Measurements from ENCODE around the gene KLRD1. TPM values are rescaled to one million over a fixed set of nuclear protein-coding genes. Genes with fewer than 3 reads are reported as not detected.
"Not testable (repeated sequence)": the region's sequence is repeated elsewhere in the genome, so short reads cannot be mapped to it uniquely, and the experiment has no call there.

KLRD1 gene
- total RNA-seq, 2 experiments from 2014 or later = 0.22 to 0.26 TPM

DNA sequence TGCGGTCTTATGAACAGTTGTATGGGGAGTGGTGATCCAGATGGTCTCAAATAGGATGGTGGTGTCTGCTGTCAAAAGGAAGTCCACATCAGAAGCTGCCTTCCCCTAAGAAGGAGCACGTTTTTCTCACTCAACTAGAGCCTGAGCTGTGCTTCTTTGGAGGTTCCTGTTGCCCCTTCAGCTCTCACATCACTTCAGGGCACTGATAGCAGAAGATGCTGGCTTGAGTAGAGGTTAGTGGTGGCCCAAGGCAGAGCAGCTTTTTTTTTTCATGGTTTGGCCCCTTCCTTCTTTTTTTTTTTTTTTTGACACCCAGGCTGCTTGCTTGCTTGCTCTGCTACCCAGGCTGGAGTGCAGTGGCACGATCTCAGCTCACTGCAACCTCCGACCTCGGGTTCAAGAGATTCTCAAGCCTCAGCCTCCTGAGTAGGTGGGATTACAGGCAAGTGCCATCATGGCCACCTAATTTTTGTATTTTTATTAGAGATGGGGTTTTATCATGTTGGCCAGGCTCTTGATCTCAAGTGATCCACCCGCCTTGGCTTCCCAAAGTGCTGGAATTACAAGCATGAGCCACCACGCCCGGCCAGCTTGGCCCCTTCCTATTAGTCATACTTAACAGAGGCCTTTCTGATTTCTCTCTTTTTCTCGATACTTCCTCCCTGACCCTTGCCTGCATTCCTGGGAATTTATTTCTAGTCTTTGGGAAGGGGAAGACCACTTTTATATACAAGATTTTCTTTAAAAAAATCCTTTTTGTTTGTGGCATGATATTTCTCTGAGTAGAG is 31.6 kb downstream of the KLRD1 start:
- no peak for DNase-seq
- H3K27me3 Mint-ChIP-seq = peaks cover 2% of the 10 kb centered on the region
- CTCF ChIA-PET = no interaction called here
- no peak overlapping the region for H3K4me3 Mint-ChIP-seq
- H3K9me3 Mint-ChIP-seq = no peaks in the 10 kb centered on the region
- no peaks in the 10 kb centered on the region for H3K36me3 Mint-ChIP-seq
- POLR2A ChIA-PET = no interaction called here
- H3K27ac Mint-ChIP-seq = no peak overlapping the region
- intact Hi-C loops (cut with micrococcal nuclease) = no loop called here
- H3K4me1 Mint-ChIP-seq (ENCODE audit: low read depth) = peaks cover 2% of the 10 kb centered on the region

DNA sequence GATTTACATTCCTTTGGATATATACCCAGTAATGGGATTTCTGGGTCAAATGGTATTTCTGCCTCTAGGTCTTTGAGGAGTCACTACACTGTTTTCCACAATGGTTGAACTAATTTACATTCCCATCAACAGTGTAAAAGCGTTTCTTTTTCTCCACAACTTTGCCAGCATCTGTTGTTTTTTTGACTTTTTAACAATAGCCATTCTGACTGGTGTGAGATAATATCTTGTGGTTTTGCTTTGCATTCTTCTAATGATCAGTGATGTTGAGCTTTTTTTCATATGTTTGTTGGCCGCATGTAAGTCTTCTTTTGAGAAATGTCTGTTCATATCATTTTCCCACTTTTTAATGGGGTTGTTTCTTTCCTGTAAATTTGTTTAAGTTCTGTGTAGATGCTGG is 33.3 kb downstream of the KLRD1 start:
- H3K36me3 Mint-ChIP-seq; CTCF ChIA-PET; H3K27ac Mint-ChIP-seq; DNase-seq; intact Hi-C loops (cut with micrococcal nuclease); H3K9me3 Mint-ChIP-seq; H3K27me3 Mint-ChIP-seq; H3K4me3 Mint-ChIP-seq; H3K4me1 Mint-ChIP-seq (ENCODE audit: low read depth); POLR2A ChIA-PET: not testable (repeated sequence)

DNA sequence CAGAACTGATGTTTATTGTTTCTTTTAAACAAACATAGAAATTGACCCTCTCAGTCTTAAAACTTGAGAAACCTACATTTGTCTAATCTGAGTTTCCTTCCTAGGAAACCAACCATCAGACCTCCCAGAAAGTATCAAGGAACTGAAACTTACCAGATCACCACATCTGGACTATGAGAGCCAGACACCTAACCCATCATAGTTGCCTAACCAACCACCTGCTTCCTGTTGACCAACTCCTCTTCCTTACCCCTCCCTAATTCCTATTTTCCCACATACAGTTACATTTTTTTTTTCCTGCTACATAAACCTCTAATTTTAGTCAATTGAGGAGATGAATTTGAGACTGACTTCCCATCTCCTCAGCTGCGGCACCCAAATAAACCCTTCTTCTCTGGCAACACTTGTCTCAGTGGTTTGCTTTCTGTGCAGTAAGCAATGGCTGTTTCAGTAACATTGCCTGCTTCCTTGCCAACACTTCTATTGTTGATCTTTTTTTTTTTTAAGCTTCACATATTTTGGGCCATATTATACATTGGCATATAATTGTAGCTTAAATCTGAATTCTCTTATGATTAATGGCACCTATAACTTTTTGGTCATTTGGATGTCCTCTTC is 34.3 kb downstream of the KLRD1 start:
- no peak overlapping the region for H3K27ac Mint-ChIP-seq
- peaks cover 2% of the 10 kb centered on the region for H3K4me1 Mint-ChIP-seq (ENCODE audit: low read depth)
- H3K27me3 Mint-ChIP-seq = peaks cover 2% of the 10 kb centered on the region
- no peaks in the 10 kb centered on the region for H3K36me3 Mint-ChIP-seq
- no peaks in the 10 kb centered on the region for H3K9me3 Mint-ChIP-seq
- intact Hi-C loops (cut with micrococcal nuclease) = no loop called here
- no peak overlapping the region for H3K4me3 Mint-ChIP-seq
- POLR2A ChIA-PET = no interaction called here
- CTCF ChIA-PET = no interaction called here
- DNase-seq = no peak

DNA sequence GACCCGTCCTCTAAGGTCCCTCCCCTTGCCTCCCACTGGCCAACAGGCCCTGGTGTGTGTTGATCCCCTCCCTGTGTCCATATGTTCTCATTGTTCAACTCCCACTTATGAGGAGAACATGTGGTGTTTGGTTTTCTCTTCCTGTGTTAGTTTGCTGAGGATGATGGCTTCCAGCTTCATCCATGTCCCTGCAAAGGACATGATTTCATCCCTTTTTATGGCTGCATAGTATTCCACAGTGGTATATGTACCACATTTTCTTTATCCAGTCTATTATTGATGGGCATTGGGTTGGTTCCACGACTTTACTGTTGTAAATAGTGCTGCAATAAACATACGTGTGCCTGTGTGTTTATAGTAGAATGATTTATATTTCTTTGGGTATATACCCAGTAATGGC is 43.8 kb downstream of the KLRD1 start:
- H3K27ac Mint-ChIP-seq; POLR2A ChIA-PET; DNase-seq; H3K4me3 Mint-ChIP-seq; CTCF ChIA-PET; H3K36me3 Mint-ChIP-seq; H3K4me1 Mint-ChIP-seq (ENCODE audit: low read depth); intact Hi-C loops (cut with micrococcal nuclease); H3K9me3 Mint-ChIP-seq: not testable (repeated sequence)
- peaks cover 34% of the 10 kb centered on the region for H3K27me3 Mint-ChIP-seq

DNA sequence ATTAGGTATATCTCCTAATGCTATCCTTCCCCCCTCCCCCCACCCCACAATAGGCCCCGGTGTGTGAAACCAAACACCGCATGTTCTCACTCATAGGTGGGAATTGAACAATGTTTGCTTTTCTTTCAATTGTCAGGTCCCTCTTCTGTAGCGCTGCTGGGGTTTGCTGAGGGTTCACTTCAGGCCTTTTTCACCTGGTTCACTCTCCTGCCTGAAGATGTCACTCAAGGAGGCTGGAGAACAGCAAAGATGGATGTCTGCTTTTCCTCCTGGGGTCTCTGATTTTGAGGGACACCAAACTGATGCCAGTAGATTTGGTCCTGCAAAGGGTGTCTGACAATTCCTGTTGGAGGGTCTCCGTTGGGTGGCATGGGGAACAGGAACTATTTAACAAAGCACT is 46.4 kb downstream of the KLRD1 start:
- CTCF ChIA-PET = no interaction called here
- Mint-ChIP-seq H3K27me3 (peaks cover 34% of the 10 kb centered on the region), H3K27ac (no peak overlapping the region), H3K9me3 (peaks cover 9% of the 10 kb centered on the region), H3K4me3 (no peak overlapping the region), H3K4me1 (ENCODE audit: low read depth) (no peaks in the 10 kb centered on the region), H3K36me3 (peaks cover 5% of the 10 kb centered on the region)
- intact Hi-C loops (cut with micrococcal nuclease) = no loop called here
- POLR2A ChIA-PET = no interaction called here
- no peak for DNase-seq

DNA sequence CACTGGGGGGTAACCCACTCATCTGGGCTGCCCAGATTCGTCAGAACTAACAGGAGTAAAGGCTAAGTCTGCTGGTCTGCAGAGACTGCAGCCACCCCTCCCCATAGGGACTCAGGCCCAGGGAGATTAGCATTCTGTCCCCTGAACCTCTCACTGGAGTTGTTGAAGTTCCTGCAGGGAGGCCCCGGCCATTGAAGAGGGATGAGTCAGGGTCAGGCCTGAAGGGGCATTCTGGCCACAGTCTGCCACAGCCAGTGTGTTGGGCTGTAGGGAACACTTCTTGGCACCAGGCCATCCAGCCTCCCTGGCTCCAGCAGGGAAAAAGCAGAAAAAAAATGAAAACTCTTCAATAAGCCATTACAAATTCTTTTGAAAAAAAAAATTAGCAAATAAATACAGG is 46.8 kb downstream of the KLRD1 start:
- peaks cover 5% of the 10 kb centered on the region for H3K36me3 Mint-ChIP-seq
- ChIA-PET POLR2A (no interaction called here), CTCF (no interaction called here)
- H3K27me3 Mint-ChIP-seq = peaks cover 34% of the 10 kb centered on the region
- H3K4me3 Mint-ChIP-seq = no peak overlapping the region
- no peak overlapping the region for H3K27ac Mint-ChIP-seq
- H3K4me1 Mint-ChIP-seq (ENCODE audit: low read depth) = no peaks in the 10 kb centered on the region
- peaks cover 9% of the 10 kb centered on the region for H3K9me3 Mint-ChIP-seq
- DNase-seq = no peak
- intact Hi-C loops (cut with micrococcal nuclease) = no loop called here

DNA sequence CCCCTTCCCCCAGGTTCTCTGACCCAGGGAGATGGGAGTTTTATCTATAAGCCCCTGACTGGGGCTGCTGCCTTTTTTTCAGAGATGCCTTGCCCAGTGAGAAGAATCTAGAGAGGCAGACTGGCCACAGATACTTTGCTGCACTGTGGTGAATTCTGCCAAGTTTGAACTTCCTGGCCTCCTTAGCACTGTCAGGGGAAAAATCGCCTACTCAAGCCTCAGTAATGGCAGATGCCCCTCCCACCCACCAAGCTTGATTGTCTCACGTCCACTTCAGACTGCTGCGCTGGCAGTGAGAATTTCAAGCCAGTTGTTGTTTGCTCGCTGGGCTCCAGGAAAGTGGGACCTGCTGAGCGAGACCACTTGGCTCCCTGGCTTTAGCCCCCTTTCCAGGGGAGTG is 50.5 kb downstream of the KLRD1 start:
- DNase-seq = no peak
- ChIA-PET CTCF (no interaction called here), POLR2A (no interaction called here)
- Mint-ChIP-seq H3K9me3 (no peaks in the 10 kb centered on the region), H3K4me3 (no peak overlapping the region), H3K27ac (no peak overlapping the region), H3K4me1 (ENCODE audit: low read depth) (no peaks in the 10 kb centered on the region), H3K36me3 (no peaks in the 10 kb centered on the region), H3K27me3 (peaks cover 10% of the 10 kb centered on the region)
- intact Hi-C loops (cut with micrococcal nuclease) = no loop called here

DNA sequence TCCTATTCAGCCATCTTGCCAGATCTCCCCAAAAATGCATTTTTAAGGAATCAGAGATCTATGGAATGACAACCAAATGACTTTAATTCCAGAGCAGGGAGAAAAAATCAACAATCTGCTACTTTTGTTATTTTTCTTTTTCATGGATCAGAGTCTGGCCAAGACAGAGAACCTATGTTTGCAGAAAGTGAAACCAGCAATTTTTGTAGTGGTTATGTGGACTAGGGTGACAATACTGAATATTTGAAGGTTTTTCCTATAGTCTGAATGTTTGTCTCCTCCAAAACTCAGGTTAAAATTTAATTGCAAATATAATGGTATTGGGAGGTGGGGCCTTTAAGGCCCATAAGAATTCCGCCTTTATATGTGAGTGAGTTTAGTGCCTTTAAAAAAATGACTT is 51.3 kb downstream of the KLRD1 start:
- Mint-ChIP-seq H3K4me3 (no peak overlapping the region), H3K9me3 (no peaks in the 10 kb centered on the region)
- CTCF ChIA-PET = no interaction called here

DNA sequence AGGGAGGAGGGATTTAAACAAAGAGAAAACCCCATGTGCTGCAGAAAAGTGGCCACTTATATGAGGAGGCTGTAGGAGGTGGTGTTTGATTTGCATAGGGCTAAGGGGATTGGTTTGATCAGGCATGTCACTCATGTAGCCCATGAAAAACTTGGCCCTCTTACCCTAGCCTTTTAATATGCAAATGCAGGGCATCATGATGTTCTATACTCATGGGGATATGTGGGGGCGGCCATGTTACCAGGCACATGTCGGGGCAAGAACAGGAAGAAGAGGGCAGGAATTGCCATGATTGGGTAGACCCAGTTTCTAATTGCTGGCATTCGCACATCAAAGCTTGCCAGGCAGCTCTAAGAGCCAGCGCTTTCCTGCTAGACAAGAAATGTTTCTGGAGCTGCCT is 53.4 kb downstream of the KLRD1 start:
- no peak for DNase-seq
- H3K27me3 Mint-ChIP-seq = peaks cover 1% of the 10 kb centered on the region
- H3K4me1 Mint-ChIP-seq (ENCODE audit: low read depth) = no peaks in the 10 kb centered on the region
- ChIA-PET POLR2A (no interaction called here), CTCF (no interaction called here)
- intact Hi-C loops (cut with micrococcal nuclease) = loop anchor here (5.0 kb wide), 1 partner anchor 181 kb away; no protein-coding TSS in a partner anchor
- H3K9me3 Mint-ChIP-seq = no peaks in the 10 kb centered on the region
- no peak overlapping the region for H3K4me3 Mint-ChIP-seq
- H3K36me3 Mint-ChIP-seq = no peaks in the 10 kb centered on the region
- H3K27ac Mint-ChIP-seq = no peak overlapping the region

More for the DNA sequence above, 51.3 kb downstream of the KLRD1 start:
- Mint-ChIP-seq H3K27me3 (peaks cover 8% of the 10 kb centered on the region), H3K36me3 (no peaks in the 10 kb centered on the region), H3K27ac (no peak overlapping the region), H3K4me1 (ENCODE audit: low read depth) (no peaks in the 10 kb centered on the region)
- no peak for DNase-seq
- intact Hi-C loops (cut with micrococcal nuclease) = no loop called here
- POLR2A ChIA-PET = no interaction called here

DNA sequence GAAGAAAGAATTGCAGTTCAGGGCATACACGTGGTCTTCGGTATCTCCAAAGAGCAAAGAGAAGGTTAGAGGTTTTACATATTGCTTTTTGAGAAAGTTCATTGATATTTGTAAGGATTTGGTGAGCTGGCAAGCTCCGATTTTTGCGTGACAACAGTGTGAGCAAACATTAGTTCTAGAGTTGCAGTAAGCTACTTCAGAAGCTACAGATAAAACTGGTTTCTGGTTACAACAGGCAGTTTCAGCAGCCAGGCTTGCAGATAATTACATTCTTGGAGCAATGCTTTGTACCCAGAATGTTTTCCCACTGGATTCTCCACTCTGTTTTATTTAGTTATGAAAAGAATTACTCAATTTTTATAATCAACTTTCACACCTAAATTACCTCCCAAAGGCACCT is 54.0 kb downstream of the KLRD1 start:
- no peaks in the 10 kb centered on the region for H3K27me3 Mint-ChIP-seq
- DNase-seq = no peak
- intact Hi-C loops (cut with micrococcal nuclease) = loop anchor here (5.0 kb wide), 1 partner anchor 181 kb away; no protein-coding TSS in a partner anchor
- no peaks in the 10 kb centered on the region for H3K36me3 Mint-ChIP-seq
- H3K4me3 Mint-ChIP-seq = no peak overlapping the region
- CTCF ChIA-PET = no interaction called here
- POLR2A ChIA-PET = no interaction called here
- H3K4me1 Mint-ChIP-seq (ENCODE audit: low read depth) = no peaks in the 10 kb centered on the region
- H3K9me3 Mint-ChIP-seq = no peaks in the 10 kb centered on the region
- no peak overlapping the region for H3K27ac Mint-ChIP-seq

DNA sequence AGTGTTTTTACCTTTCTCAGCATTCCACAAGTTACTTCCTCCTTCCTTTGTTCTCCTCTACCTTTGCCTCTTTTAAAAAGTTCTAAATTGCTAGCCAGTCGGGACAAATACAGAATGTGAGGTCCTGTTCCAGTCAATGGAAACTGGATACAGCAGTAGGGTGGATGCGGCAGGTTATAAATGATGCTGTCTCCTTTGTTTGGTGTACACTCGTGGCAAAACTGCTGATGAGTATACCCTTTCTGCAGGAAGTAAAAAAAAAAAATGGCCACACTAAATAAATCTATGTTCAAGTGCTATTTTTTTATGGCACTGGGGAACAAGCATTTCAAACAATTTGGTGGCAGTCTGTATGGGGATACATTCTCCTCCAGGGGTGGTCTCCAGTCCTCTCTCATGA is 54.7 kb downstream of the KLRD1 start:
- H3K36me3 Mint-ChIP-seq = no peaks in the 10 kb centered on the region
- DNase-seq = no peak
- no peaks in the 10 kb centered on the region for H3K9me3 Mint-ChIP-seq
- H3K27me3 Mint-ChIP-seq = no peaks in the 10 kb centered on the region
- H3K4me3 Mint-ChIP-seq = no peak overlapping the region
- intact Hi-C loops (cut with micrococcal nuclease) = loop anchor here (5.0 kb wide), 1 partner anchor 180 kb away; no protein-coding TSS in a partner anchor
- H3K27ac Mint-ChIP-seq = no peak overlapping the region
- ChIA-PET POLR2A (no interaction called here), CTCF (no interaction called here)
- no peaks in the 10 kb centered on the region for H3K4me1 Mint-ChIP-seq (ENCODE audit: low read depth)

DNA sequence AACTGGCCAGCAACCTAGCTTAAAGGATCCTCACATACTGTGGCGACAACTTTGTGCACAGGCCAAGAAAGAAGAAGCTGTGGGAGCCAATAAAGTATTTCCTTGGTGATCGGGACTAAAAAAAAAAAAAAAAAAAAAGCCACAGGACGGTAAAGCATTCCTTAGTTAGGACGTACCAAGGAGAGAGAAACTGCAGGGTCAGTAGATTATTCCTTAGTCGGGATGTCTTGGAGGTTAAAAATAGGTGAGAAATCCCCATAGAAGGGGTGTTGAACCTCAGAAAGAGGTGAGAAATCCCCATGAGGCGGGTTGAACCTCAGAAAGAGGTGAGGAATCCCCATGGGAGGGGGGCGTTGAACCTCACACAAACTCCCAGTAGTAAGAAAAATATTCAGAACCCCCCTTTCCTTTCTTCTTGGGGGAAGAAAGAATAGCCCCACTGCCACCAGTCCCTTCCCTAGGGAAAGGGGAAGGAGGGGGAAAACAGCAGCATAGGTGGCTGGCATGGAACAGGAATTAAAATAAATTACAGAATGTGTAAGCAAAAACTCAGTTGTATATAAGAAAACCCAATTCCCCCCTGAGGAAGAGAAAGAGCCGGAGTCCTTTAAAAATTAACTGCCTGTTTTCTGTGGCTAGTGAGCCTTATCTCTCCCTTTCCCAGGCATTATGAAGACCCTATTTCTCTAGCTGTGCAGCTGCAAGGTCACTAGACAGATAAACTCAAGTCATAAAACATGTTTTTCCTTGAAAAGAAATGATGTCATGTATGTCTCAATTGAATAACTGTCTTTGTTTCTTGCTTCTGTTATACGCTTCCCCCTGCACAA is 55.4 kb downstream of the KLRD1 start:
- intact Hi-C loops (cut with micrococcal nuclease) = loop anchor here (5.0 kb wide), 1 partner anchor 179 kb away; no protein-coding TSS in a partner anchor
- no peak overlapping the region for H3K27ac Mint-ChIP-seq
- ChIA-PET CTCF (no interaction called here), POLR2A (no interaction called here)
- peaks cover 2% of the 10 kb centered on the region for H3K36me3 Mint-ChIP-seq
- DNase-seq = no peak
- H3K9me3 Mint-ChIP-seq = peaks cover 2% of the 10 kb centered on the region
- no peak overlapping the region for H3K4me3 Mint-ChIP-seq
- no peaks in the 10 kb centered on the region for H3K4me1 Mint-ChIP-seq (ENCODE audit: low read depth)
- no peaks in the 10 kb centered on the region for H3K27me3 Mint-ChIP-seq

DNA sequence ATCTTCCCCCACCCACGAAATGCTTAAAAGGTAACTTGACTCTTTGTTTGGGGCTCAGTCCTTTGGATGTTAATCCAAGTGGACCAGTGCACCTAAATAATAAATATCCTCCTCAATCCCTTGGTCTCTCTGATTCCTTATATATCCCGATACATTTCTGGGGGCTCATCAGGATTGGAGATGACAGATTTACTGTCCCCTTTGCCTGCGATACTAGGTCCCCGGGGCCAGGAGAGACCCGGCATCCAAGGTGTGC is 55.9 kb downstream of the KLRD1 start:
- Mint-ChIP-seq H3K4me3 (no peak overlapping the region), H3K27me3 (no peaks in the 10 kb centered on the region), H3K27ac (no peak overlapping the region), H3K4me1 (ENCODE audit: low read depth) (no peaks in the 10 kb centered on the region), H3K36me3 (peaks cover 4% of the 10 kb centered on the region), H3K9me3 (peaks cover 4% of the 10 kb centered on the region)
- DNase-seq = no peak
- CTCF ChIA-PET = no interaction called here
- intact Hi-C loops (cut with micrococcal nuclease) = loop anchor here (5.0 kb wide), 1 partner anchor 179 kb away; no protein-coding TSS in a partner anchor
- POLR2A ChIA-PET = no interaction called here

Measured in activated CD4-positive, alpha-beta memory T cell treated with anti-CD3 and anti-CD28 coated beads for 36 hours (primary cell).